BLaER1 (cell line): ENCODE measurements around the gene AGPAT3.

Source experiments
- H3K27ac ChIP-seq: shearing (Covaris generic); formaldehyde crosslinking; 2 replicates; pipeline ENCODE4 v1.8.1; 2022
- H3K27me3 ChIP-seq: shearing (Covaris generic); formaldehyde crosslinking; 2 replicates; pipeline ENCODE4 v1.8.1; 2022
- H3K36me3 ChIP-seq: shearing (Covaris generic); formaldehyde crosslinking; 2 replicates; pipeline ENCODE4 v1.8.1; 2022
- H3K4me1 ChIP-seq: shearing (Covaris generic); formaldehyde crosslinking; 2 replicates; pipeline ENCODE4 v1.8.1; 2022
- H3K4me2 ChIP-seq: shearing (Covaris generic); formaldehyde crosslinking; 2 replicates; pipeline ENCODE4 v1.8.1; 2022
- H3K4me3 ChIP-seq: shearing (Covaris generic); formaldehyde crosslinking; 2 replicates; pipeline ENCODE4 v1.8.1; 2022
- H3K9ac ChIP-seq: shearing (Covaris generic); formaldehyde crosslinking; 2 replicates; pipeline ENCODE4 v1.8.1; 2022
- H3K9me3 ChIP-seq: shearing (Covaris generic); formaldehyde crosslinking; 2 replicates; pipeline ENCODE4 v1.8.1; 2022
- H4K20me1 ChIP-seq: shearing (Covaris generic); formaldehyde crosslinking; 2 replicates; pipeline ENCODE4 v1.8.1; 2022
- Cebpa-rat ChIP-seq: shearing (Covaris generic); IDR thresholded peaks from 2 replicates; pipeline ENCODE4 v1.8.1; 2022

Gene AGPAT3

GRCh38 chr21:43848771-43849170 lies 16.3 kb upstream of the AGPAT3 start:
- Histone ChIP-seq H4K20me1 (no peaks in the 10 kb centered on the region), H3K9me3 (peaks cover 16% of the 10 kb centered on the region), H3K4me2 (no peak overlapping the region), H3K27me3 (no peaks in the 10 kb centered on the region), H3K36me3 (no peaks in the 10 kb centered on the region), H3K4me3 (no peak overlapping the region), H3K9ac (no peak overlapping the region), H3K27ac (no peak overlapping the region), H3K4me1 (no peaks in the 10 kb centered on the region)
- no peak for TF ChIP-seq Cebpa-rat

- no peak for TF ChIP-seq Cebpa-rat
- Histone ChIP-seq H4K20me1 (no peaks in the 10 kb centered on the region), H3K4me1 (no peaks in the 10 kb centered on the region), H3K27me3 (no peaks in the 10 kb centered on the region), H3K4me2 (no peak overlapping the region), H3K9ac (no peak overlapping the region), H3K9me3 (peaks cover 16% of the 10 kb centered on the region), H3K27ac (no peak overlapping the region), H3K4me3 (no peak overlapping the region), H3K36me3 (no peaks in the 10 kb centered on the region)
These were observed 15.3 kb upstream of the AGPAT3 start for GRCh38 chr21:43849532-43850299.

GRCh38 chr21:43850728-43851295 lies 14.2 kb upstream of the AGPAT3 start:
- H3K9me3 ChIP-seq: peaks cover 16% of the 10 kb centered on the region
- no peak overlapping the region for H3K4me3 ChIP-seq
- no peaks in the 10 kb centered on the region for H3K36me3 ChIP-seq
- no peak overlapping the region for H3K4me2 ChIP-seq
- H3K27ac ChIP-seq: no peak overlapping the region
- H3K27me3 ChIP-seq: no peaks in the 10 kb centered on the region
- no peak for TF ChIP-seq Cebpa-rat
- H4K20me1 ChIP-seq: no peaks in the 10 kb centered on the region
- H3K9ac ChIP-seq: no peak overlapping the region
- no peaks in the 10 kb centered on the region for H3K4me1 ChIP-seq

- H3K4me1 ChIP-seq: no peaks in the 10 kb centered on the region
- H3K36me3 ChIP-seq: no peaks in the 10 kb centered on the region
- no peak for TF ChIP-seq Cebpa-rat
- no peaks in the 10 kb centered on the region for H3K27me3 ChIP-seq
- no peaks in the 10 kb centered on the region for H4K20me1 ChIP-seq
- no peak overlapping the region for H3K4me3 ChIP-seq
- no peak overlapping the region for H3K9ac ChIP-seq
- no peak overlapping the region for H3K4me2 ChIP-seq
- peaks cover 16% of the 10 kb centered on the region for H3K9me3 ChIP-seq
- H3K27ac ChIP-seq: no peak overlapping the region
These were observed 13.4 kb upstream of the AGPAT3 start for GRCh38 chr21:43851593-43851992.

- Histone ChIP-seq H3K9me3 (peaks cover 10% of the 10 kb centered on the region), H3K27ac (no peak overlapping the region), H3K9ac (no peak overlapping the region), H3K27me3 (no peaks in the 10 kb centered on the region), H3K36me3 (no peaks in the 10 kb centered on the region), H3K4me2 (no peak overlapping the region), H3K4me3 (no peak overlapping the region), H4K20me1 (no peaks in the 10 kb centered on the region), H3K4me1 (no peaks in the 10 kb centered on the region)
- no peak for TF ChIP-seq Cebpa-rat
These were observed 10.9 kb upstream of the AGPAT3 start for GRCh38 chr21:43853851-43854772.

- no peak overlapping the region for H3K9ac ChIP-seq
- H3K36me3 ChIP-seq: no peaks in the 10 kb centered on the region
- no peaks in the 10 kb centered on the region for H3K27me3 ChIP-seq
- H3K4me3 ChIP-seq: no peak overlapping the region
- no peak for TF ChIP-seq Cebpa-rat
- H3K4me1 ChIP-seq: no peaks in the 10 kb centered on the region
- no peak overlapping the region for H3K4me2 ChIP-seq
- no peak overlapping the region for H3K27ac ChIP-seq
- peaks cover 10% of the 10 kb centered on the region for H3K9me3 ChIP-seq
- H4K20me1 ChIP-seq: no peaks in the 10 kb centered on the region
These were observed 10.0 kb upstream of the AGPAT3 start for GRCh38 chr21:43854773-43855633.

- Histone ChIP-seq H3K4me1 (no peaks in the 10 kb centered on the region), H3K27me3 (no peaks in the 10 kb centered on the region), H3K9ac (no peak overlapping the region), H3K9me3 (peaks cover 4% of the 10 kb centered on the region; the same call in 1 of the 2 replicates), H3K4me3 (no peak overlapping the region), H3K27ac (no peak overlapping the region), H3K4me2 (no peak overlapping the region), H3K36me3 (no peaks in the 10 kb centered on the region), H4K20me1 (no peaks in the 10 kb centered on the region)
- no peak for TF ChIP-seq Cebpa-rat
These were observed 9.1 kb upstream of the AGPAT3 start for GRCh38 chr21:43855955-43856354.

GRCh38 chr21:43858806-43859648 lies 6.0 kb upstream of the AGPAT3 start:
- H4K20me1 ChIP-seq: no peaks in the 10 kb centered on the region
- no peak for TF ChIP-seq Cebpa-rat
- no peaks in the 10 kb centered on the region for H3K36me3 ChIP-seq
- no peak overlapping the region for H3K4me3 ChIP-seq
- H3K9ac ChIP-seq: no peak overlapping the region
- peaks cover 10% of the 10 kb centered on the region for H3K4me1 ChIP-seq
- H3K9me3 ChIP-seq: no peaks in the 10 kb centered on the region
- no peak overlapping the region for H3K27ac ChIP-seq
- no peak overlapping the region for H3K4me2 ChIP-seq
- peaks cover 27% of the 10 kb centered on the region for H3K27me3 ChIP-seq
